HK-2 (cell line): Measurements from ENCODE around the gene G6PD.
A peak's percentile ranks its signal among the peaks of the same experiment; 100 is the strongest.
"Not testable (repeated sequence)": the region's sequence is repeated elsewhere in the genome, so short reads cannot be mapped to it uniquely, and the experiment has no call there.

Experiments
- DNase-seq: peaks from one replicate; pipeline ENCODE4 v3.0.0-alpha.2; 2018; ENCODE audit not compliant: unreplicated experiment

The G6PD gene

GRCh38 chrX:154546354-154547244 is at the start of gene G6PD:
G6PD (minus strand) TSS chrX:154546846; CDS start chrX:154546155, 691 bp downstream.
- peak; percentile 84 for DNase-seq

- DNase-seq = no peak
Observed at GRCh38 chrX:154595559-154596249, 49.1 kb upstream of the G6PD start.

DNA sequence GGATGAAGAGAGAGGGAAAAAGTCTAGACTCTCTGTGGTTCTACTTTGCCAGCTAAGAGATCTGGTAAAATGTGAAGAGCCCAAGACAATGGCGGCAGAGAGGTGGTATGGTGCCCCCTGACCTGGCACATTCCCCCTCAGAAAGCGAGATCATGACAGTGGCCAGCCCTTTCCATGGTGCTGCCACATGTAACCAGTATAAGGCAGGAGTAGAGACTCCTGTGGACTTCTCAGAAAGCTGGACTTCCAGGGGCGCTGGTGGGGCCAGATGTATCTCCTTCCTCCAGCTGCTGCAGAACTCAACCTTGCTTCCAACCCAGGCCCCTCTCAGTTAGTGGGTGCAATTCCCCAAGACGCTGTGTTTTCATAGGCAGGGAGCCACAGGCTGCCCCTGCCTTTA is 47.8 kb upstream of the G6PD start:
- no peak for DNase-seq

DNA sequence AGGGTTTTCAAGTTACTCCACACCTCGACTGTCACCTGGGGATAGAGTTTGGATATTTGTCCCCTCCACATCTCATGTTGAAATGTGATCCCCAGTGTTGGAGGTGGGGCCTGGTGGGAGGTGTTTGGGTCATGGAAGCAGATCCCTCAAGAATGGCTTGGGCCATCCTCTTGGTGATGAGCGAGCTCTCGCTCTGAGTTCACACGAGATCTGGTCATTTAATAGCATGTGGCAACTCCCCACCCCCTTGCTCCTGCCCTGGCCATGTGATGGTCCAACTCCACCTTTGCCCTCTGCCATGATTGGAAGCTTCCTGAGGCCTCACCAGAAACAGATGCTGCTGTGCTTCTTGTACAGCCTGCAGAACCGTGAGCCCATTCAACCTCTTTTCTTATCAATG is 46.6 kb upstream of the G6PD start:
- no peak for DNase-seq

GRCh38 chrX:154592505-154592904 is 45.9 kb upstream of the G6PD start:
- no peak for DNase-seq

- DNase-seq = not testable (repeated sequence)
Observed at GRCh38 chrX:154590415-154590814, 43.8 kb upstream of the G6PD start.

DNA sequence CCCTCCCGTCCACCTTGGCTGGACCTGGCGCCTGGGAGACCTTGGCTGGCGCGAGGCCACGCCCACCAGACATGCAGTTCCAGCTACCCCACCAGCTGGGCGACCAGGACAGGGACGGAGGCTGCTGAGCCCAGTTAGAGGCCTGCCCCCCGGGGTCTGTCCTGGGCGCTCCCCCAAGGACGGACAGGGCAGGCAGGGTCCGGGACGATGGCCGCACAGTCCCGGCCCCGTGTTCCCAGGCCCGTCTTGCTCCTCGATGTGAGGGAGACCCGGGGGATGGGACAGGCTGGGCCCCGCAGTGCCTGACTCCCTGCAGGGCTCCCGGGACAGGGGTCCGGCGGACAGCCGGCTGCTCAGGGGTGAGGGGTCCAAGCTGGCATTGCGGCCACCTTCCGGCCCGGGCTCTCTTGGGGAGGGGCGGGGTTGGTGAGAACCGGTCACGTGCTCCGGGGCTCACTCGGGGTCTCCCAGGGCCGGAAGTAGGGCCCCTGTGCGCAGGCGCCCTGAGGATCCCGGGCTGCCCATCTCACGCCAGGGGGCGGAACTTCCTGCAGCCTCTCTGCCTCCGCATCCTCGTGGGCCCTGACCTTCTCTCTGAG is 38.0 kb upstream of the G6PD start, which contains the start of gene CTAG1A:
Gene CTAG1A, plus strand, starts transcription at position 549 of the 599 bp plus-strand sequence. CDS start 74 bp downstream, outside the sequence.
- not testable (repeated sequence) for DNase-seq

DNA sequence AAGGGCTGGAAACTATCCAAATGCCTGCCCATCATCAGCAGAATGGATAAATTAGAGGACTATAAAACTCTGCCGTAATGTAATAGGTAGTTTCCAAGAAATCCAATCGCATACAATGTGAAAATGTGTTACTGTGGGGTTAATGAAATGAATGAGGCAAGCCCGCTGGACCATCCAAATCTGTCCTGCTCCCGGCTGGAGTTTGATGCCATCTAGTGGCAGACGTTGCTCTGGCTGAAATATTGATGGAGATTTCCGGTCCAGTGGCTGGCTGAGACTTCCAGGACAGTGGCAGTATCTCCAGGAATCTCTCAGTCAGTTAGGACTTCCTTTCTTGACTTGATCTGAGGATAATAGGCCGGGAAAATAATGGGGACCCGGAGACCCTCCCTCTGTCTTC is 36.3 kb upstream of the G6PD start:
- not testable (repeated sequence) for DNase-seq

DNA sequence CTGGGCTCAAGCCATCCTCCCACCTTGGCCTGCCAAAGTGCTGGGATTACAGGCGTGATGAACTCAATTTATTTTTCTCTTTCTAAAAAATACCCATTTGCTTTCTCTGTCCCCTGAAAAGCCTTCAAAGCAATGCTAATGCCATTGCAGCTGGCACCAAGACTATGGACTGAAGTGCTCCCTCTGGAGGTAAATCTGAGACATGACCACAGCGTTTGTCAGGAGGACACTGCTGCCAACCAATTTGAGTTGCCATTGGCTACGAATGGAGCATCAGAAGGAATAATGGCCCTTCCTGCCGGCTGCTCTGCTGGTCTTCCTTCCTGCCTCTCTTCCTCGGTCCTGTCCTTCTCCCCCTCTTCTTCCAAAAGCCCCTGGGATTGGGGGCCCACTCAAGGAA is 28.4 kb upstream of the G6PD start:
- not testable (repeated sequence) for DNase-seq

DNA sequence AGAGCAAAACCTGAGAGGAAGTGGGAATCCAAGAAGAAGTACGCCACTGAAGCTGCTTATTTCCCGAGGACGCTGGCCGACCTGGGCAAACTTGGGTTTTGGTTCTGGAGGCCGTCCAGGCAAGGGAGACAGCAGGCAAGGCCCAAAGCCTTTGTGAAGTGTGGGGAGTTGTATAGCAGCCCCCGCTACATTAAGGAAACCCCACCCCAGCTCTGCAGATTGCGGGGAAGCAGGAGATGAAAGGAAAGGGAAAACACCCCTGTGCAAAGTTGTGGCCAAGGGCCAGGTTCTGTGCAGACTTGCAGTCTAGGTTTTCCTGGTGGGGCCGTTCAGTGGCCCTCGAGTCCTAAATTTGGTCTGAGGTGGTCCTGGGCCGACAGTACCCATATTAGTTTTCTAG is 26.4 kb upstream of the G6PD start:
- not testable (repeated sequence) for DNase-seq

- DNase-seq = not testable (repeated sequence)
Observed at GRCh38 chrX:154570361-154570760, 23.7 kb upstream of the G6PD start.

DNA sequence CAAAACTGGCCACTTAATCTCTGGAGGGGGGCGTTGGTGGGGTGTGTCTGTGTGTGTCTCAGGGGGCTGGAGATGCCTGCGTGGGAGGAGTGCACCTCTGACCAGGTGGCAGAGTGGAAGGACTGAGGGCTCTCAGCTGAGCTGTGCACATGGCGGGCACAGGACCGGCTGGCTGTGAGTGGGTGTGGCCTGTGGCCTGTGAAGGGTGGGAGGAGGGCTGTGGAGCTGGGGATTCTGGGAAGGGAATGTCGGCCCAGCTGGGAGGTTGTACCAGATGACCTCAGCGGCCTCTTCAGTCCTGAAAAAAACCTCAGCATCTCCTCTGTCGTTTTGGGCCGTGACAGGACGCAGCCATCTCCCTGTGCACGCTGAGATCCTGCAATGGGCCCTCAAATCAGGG is 15.6 kb upstream of the G6PD start:
- not testable (repeated sequence) for DNase-seq

DNA sequence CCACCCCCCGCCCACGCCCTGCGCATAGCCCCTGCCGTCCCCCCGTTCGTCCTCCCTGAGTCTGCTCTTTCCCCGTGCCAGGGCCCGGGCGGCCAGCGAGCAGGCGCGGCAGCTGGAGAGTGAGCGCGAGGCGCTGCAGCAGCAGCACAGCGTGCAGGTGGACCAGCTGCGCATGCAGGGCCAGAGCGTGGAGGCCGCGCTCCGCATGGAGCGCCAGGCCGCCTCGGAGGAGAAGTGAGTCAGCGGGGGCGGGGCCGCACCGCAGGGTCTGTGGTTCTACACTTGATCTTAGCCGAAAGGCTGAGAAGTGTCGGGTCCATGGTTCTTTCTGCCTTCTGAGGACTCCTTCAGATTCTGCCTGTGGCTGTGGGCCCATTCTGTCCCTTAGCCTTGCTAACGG is 13.7 kb upstream of the G6PD start:
- not testable (repeated sequence) for DNase-seq

DNA sequence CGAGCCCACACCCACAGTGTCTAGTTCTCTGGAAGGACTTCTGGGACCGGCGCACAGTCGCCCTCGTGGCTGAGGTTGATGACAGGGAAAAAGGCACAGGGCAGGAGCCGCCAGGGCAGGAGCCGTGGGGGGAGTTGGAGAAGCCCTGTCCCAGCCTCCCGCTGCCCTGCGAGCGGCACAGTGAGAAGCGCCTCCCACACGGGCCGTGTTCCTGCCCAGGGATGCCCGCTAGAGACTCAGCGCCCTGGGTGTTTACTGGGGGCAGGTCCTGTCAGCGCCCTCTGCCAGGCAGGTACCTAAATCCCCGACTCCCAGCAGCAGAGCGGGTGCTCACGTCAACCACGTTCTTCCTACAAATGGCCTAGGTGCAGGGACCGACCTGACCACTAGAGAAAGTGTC is 12.2 kb upstream of the G6PD start:
- DNase-seq = not testable (repeated sequence)

DNA sequence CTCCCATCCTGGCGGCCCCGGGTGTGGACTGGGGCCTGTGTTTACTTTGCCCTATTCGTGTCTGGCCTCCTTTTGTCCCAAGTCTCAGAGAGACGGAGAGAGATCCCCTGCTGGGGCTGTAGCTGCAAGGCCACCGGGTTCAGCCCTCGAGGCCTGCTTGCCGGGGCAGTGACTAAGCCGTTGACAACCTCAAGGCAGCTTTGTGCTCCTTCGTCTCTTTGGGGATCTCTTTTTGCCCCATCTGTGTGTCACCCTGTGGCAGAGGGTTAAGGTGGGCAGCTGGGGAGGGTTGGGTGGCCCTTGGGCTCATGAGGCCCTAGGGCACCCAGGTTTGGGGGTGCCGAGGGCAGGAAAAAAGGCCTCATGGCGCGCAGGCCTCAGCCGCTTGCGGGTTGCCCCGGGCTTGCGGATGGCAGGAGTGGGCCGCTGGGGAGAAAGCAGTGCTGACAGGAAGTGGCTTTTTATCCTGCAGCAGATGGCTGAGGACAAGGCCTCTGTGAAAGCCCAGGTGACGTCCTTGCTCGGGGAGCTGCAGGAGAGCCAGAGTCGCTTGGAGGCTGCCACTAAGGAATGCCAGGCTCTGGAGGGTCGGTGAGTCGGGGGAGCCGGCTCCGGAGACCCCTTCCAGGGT is 11.5 kb upstream of the G6PD start:
- not testable (repeated sequence) for DNase-seq

- not testable (repeated sequence) for DNase-seq
Observed at GRCh38 chrX:154552112-154552806, 5.6 kb upstream of the G6PD start.

GRCh38 chrX:154549766-154550165 is 3.1 kb upstream of the G6PD start:
- DNase-seq = no peak

- no peak for DNase-seq
Observed at GRCh38 chrX:154548028-154548316, 1.3 kb upstream of the G6PD start.

DNA sequence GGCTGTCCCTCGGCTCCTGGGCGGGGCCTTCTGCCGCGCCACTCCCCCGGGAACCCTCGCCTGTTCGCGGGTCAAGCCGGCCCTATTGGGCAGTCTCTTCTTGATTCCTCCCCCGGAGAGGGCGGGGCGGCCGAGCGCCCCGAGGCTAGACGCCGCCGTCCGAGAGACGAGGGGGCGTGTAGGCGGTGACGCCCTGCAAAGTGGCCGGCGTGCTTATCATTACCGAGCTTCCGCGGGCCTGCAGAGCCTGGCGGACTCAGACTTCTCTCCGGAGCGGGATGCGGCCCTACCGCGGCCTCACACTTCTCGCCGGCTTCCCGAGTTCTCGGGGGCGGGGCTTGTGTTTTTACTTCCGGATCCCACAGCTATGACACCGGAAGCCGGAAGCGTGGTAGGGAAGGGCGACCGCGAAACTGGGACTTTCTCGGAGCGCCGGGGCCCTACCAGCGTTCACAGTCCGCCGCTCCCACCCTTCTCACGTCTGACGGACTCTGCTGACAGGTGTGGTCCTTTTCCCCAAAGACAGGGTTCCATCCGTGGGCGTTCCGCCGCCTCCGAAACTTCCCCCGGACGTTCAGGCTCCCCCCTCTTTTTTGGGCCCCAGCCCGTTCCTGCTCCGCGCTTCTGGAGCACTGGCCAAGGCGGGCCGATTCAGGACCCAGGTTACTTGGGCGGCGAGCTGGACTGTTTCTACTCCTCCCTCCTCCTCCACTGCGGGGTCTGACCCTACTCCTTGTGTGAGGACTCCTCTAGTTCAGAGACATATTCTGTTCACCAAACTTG is 790 bp upstream of the G6PD start, which contains the start of gene IKBKG:
Gene IKBKG, plus strand, starts transcription at position 376 of the 783 bp plus-strand sequence. CDS start 4,383 bp downstream, outside the sequence.
- DNase-seq = peak; percentile 92

GRCh38 chrX:154545673-154546274 is 872 bp downstream of the G6PD start:
- DNase-seq = no peak
